Measurements from ENCODE around the gene EMD. TPM values are rescaled to one million over a fixed set of nuclear protein-coding genes. Genes with fewer than 3 reads are reported as not detected.

EMD gene
- total and polyA plus RNA-seq, 10 of the 15 experiments (the other 5 are each of a cell fraction or from before 2014, with no cell fraction given) = 0.76 to 100 (median 43.2) TPM

GRCh38 chrX:154419688-154420401 lies 40.8 kb downstream of the EMD start:
- no peaks in the 10 kb centered on the region for H4K20me1 ChIP-seq (ENCODE audit: control insufficient read depth, insufficient read depth)
- no peak overlapping the region for H3K4me3 ChIP-seq
- H3K9ac ChIP-seq (ENCODE audit: control insufficient read depth, insufficient read depth, low read length) = no peak overlapping the region; the same call in 1 of the 2 replicates
- BruUV-seq (replicated peaks) = no TSS peak
- no peaks in the 10 kb centered on the region for H3K4me1 ChIP-seq (ENCODE audit: control insufficient read depth, insufficient read depth, low read length)
- POLR2A ChIA-PET = interaction anchor here (1.2 kb wide), 1 partner anchor 10 kb away, joined by 3 read pairs; no protein-coding TSS in a partner anchor
- H3K9me3 ChIP-seq (replicated peaks; ENCODE audit: control insufficient read depth, insufficient read depth, low read length) = no peaks in the 10 kb centered on the region; the same call in 2 of the 3 replicates
- H3K27ac ChIP-seq (ENCODE audit: control insufficient read depth, insufficient read depth) = peak overlapping the region; percentile 37
- no peaks in the 10 kb centered on the region for H3K79me2 ChIP-seq (ENCODE audit: control insufficient read depth, insufficient read depth, low read length)
- DNase-seq (ENCODE audit: low read depth, low spot score) (no peak), ATAC-seq (peak; percentile 25), FAIRE-seq (no peak)
- TF ChIP-seq CHD2 (IDR thresholded peaks at IDR 0.05; ENCODE audit: borderline replicate concordance, low read depth, low read length) (no peak), HDAC6 (IDR thresholded peaks at IDR 0.05; ENCODE audit: unreplicated experiment) (no peak), NFYB (IDR thresholded peaks at IDR 0.05; ENCODE audit: insufficient read depth, low read depth, low read length) (no peak), CHD4 (IDR thresholded peaks at IDR 0.05) (no peak), NR2F1 (conservative IDR thresholded peaks at IDR 0.05) (no peak), NFIC (IDR thresholded peaks at IDR 0.05; ENCODE audit: low read depth, low read length) (no peak), USF2 (IDR thresholded peaks at IDR 0.05; ENCODE audit: borderline replicate concordance, low read depth, low read length) (no peak), TCF3 (IDR thresholded peaks at IDR 0.05; ENCODE audit: borderline replicate concordance, insufficient read depth, low read depth, low read length) (no peak), CBFB (IDR thresholded peaks at IDR 0.05; ENCODE audit: low read depth) (no peak), ZNF384 (IDR thresholded peaks at IDR 0.05; ENCODE audit: borderline replicate concordance, low read depth, low read length) (no peak), EZH2 (IDR thresholded peaks at IDR 0.05; ENCODE audit: borderline replicate concordance, control insufficient read depth, low read depth, low read length) (no peak), TARDBP (IDR thresholded peaks at IDR 0.05; ENCODE audit: borderline replicate concordance) (no peak)
- TF ChIP-seq, protein P1, sequence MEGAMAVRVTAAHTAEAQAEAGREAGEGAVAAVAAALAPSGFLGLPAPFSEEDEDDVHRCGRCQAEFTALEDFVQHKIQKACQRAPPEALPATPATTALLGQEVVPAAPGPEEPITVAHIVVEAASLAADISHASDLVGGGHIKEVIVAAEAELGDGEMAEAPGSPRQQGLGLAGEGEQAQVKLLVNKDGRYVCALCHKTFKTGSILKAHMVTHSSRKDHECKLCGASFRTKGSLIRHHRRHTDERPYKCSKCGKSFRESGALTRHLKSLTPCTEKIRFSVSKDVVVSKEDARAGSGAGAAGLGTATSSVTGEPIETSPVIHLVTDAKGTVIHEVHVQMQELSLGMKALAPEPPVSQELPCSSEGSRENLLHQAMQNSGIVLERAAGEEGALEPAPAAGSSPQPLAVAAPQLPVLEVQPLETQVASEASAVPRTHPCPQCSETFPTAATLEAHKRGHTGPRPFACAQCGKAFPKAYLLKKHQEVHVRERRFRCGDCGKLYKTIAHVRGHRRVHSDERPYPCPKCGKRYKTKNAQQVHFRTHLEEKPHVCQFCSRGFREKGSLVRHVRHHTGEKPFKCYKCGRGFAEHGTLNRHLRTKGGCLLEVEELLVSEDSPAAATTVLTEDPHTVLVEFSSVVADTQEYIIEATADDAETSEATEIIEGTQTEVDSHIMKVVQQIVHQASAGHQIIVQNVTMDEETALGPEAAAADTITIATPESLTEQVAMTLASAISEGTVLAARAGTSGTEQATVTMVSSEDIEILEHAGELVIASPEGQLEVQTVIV (IDR thresholded peaks at IDR 0.05; ENCODE audit: borderline replicate concordance, partially characterized antibody) = no peak
- TF ChIP-seq, protein P2, sequence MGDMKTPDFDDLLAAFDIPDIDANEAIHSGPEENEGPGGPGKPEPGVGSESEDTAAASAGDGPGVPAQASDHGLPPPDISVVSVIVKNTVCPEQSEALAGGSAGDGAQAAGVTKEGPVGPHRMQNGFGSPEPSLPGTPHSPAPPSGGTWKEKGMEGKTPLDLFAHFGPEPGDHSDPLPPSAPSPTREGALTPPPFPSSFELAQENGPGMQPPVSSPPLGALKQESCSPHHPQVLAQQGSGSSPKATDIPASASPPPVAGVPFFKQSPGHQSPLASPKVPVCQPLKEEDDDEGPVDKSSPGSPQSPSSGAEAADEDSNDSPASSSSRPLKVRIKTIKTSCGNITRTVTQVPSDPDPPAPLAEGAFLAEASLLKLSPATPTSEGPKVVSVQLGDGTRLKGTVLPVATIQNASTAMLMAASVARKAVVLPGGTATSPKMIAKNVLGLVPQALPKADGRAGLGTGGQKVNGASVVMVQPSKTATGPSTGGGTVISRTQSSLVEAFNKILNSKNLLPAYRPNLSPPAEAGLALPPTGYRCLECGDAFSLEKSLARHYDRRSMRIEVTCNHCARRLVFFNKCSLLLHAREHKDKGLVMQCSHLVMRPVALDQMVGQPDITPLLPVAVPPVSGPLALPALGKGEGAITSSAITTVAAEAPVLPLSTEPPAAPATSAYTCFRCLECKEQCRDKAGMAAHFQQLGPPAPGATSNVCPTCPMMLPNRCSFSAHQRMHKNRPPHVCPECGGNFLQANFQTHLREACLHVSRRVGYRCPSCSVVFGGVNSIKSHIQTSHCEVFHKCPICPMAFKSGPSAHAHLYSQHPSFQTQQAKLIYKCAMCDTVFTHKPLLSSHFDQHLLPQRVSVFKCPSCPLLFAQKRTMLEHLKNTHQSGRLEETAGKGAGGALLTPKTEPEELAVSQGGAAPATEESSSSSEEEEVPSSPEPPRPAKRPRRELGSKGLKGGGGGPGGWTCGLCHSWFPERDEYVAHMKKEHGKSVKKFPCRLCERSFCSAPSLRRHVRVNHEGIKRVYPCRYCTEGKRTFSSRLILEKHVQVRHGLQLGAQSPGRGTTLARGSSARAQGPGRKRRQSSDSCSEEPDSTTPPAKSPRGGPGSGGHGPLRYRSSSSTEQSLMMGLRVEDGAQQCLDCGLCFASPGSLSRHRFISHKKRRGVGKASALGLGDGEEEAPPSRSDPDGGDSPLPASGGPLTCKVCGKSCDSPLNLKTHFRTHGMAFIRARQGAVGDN (IDR thresholded peaks at IDR 0.05) = no peak
- RAD21 ChIA-PET (ENCODE audit: unreplicated experiment) = no interaction called here
- in situ Hi-C loops (cut with MboI) = no loop called here
- WGBS (ENCODE audit: insufficient coverage, insufficient replicate concordance, low lambda C conversion rate, missing lambda C conversion rate) = 56% methylated on average over 19 of the region's 19 CpGs
- SMC1A ChIA-PET (ENCODE audit: uncharacterized antibody, unreplicated experiment) = no interaction called here
- intact Hi-C loops (cut with micrococcal nuclease; ENCODE audit: unreplicated experiment) = loop anchor here (10.0 kb wide), 1 partner anchor 45 kb away; the partner anchor contains the start of genes EMD and FLNA
- H3K27me3 ChIP-seq (replicated peaks in 1 of 2; ENCODE audit: control insufficient read depth in 2 of 2, insufficient read depth in 2 of 2, low read length in 1 of 2) = no peaks in the 10 kb centered on the region
- CTCF ChIA-PET = interaction anchor here (1.0 to 1.3 kb wide), 3 partner anchors 7 to 47 kb away, joined by 3 to 4 read pairs (median 3); partner anchors contain the start of gene ATP6AP1
- no peak overlapping the region for H2AFZ ChIP-seq (ENCODE audit: control insufficient read depth, low read depth, low read length)
- H3K36me3 ChIP-seq (ENCODE audit: control insufficient read depth in 2 of 2, insufficient read depth in 2 of 2, low read length in 1 of 2) = no peaks in the 10 kb centered on the region
- no peak overlapping the region for H3K4me2 ChIP-seq (ENCODE audit: control insufficient read depth, insufficient read depth)
